ENCODE measurements around the gene BNIP2. TPM values are rescaled to one million over a fixed set of nuclear protein-coding genes. Genes with fewer than 3 reads are reported as not detected.

The BNIP2 gene
- total RNA-seq, 1 donor from 2014 or later, result 113 TPM

- no peak for TF ChIP-seq CTCF (IDR thresholded peaks at IDR 0.05; ENCODE audit: insufficient read depth, low read length, poor library complexity, severe bottlenecking)
- no peak overlapping the region for H3K4me3 ChIP-seq (ENCODE audit: low read depth, low read length)
- no peaks in the 10 kb centered on the region for H3K27me3 ChIP-seq (ENCODE audit: control insufficient read depth, insufficient read depth, low read length)
- no peak for DNase-seq (ENCODE audit: low read depth)
- no peaks in the 10 kb centered on the region for H3K36me3 ChIP-seq (ENCODE audit: control insufficient read depth, insufficient read depth, low read length)
Observed at GRCh38 chr15:59618406-59618805, 70.7 kb downstream of the BNIP2 start.

- H3K27me3 ChIP-seq (ENCODE audit: control insufficient read depth, insufficient read depth, low read length), result no peaks in the 10 kb centered on the region
- peak; percentile 12 for TF ChIP-seq CTCF (IDR thresholded peaks at IDR 0.05; ENCODE audit: insufficient read depth, low read length, poor library complexity, severe bottlenecking)
- peak; percentile 53 for DNase-seq (ENCODE audit: low read depth)
- no peak overlapping the region for H3K4me3 ChIP-seq (ENCODE audit: low read depth, low read length)
- no peaks in the 10 kb centered on the region for H3K36me3 ChIP-seq (ENCODE audit: control insufficient read depth, insufficient read depth, low read length)
Observed at GRCh38 chr15:59616379-59616778, 72.7 kb downstream of the BNIP2 start.

GRCh38 chr15:59615661-59616060 lies 73.5 kb downstream of the BNIP2 start:
- H3K4me3 ChIP-seq (ENCODE audit: low read depth, low read length), result no peak overlapping the region
- H3K36me3 ChIP-seq (ENCODE audit: control insufficient read depth, insufficient read depth, low read length), result no peaks in the 10 kb centered on the region
- TF ChIP-seq CTCF (IDR thresholded peaks at IDR 0.05; ENCODE audit: insufficient read depth, low read length, poor library complexity, severe bottlenecking), result no peak
- no peaks in the 10 kb centered on the region for H3K27me3 ChIP-seq (ENCODE audit: control insufficient read depth, insufficient read depth, low read length)
- DNase-seq (ENCODE audit: low read depth), result no peak

- no peak for DNase-seq (ENCODE audit: low read depth)
- H3K4me3 ChIP-seq (ENCODE audit: low read depth, low read length), result no peak overlapping the region
- H3K27me3 ChIP-seq (ENCODE audit: control insufficient read depth, insufficient read depth, low read length), result no peaks in the 10 kb centered on the region
- no peaks in the 10 kb centered on the region for H3K36me3 ChIP-seq (ENCODE audit: control insufficient read depth, insufficient read depth, low read length)
- no peak for TF ChIP-seq CTCF (IDR thresholded peaks at IDR 0.05; ENCODE audit: insufficient read depth, low read length, poor library complexity, severe bottlenecking)
Observed at GRCh38 chr15:59614153-59614552, 75.0 kb downstream of the BNIP2 start.

- H3K27me3 ChIP-seq (ENCODE audit: control insufficient read depth, insufficient read depth, low read length), result no peaks in the 10 kb centered on the region
- H3K36me3 ChIP-seq (ENCODE audit: control insufficient read depth, insufficient read depth, low read length), result no peaks in the 10 kb centered on the region
- DNase-seq (ENCODE audit: low read depth), result peak; percentile 88
- H3K4me3 ChIP-seq (ENCODE audit: low read depth, low read length), result no peak within 1 kb of the TSS
- TF ChIP-seq CTCF (IDR thresholded peaks at IDR 0.05; ENCODE audit: insufficient read depth, low read length, poor library complexity, severe bottlenecking), result no peak
Observed at GRCh38 chr15:59611276-59612260, 77.6 kb downstream of the BNIP2 start, which contains the start of gene GCNT3. Gene GCNT3 (plus strand): TSS chr15:59611783. CDS start chr15:59618239, 6,456 bp downstream.
